DMS114 treated with DMSO at 0.1 percent for 48 hours (cell line): ENCODE results near the gene GRM3.
A peak's percentile ranks its signal among the peaks of the same experiment; 100 is the strongest.

ENCODE experiments used
- DNase-seq: peaks from one replicate; lab custom pipeline; 2025; ENCODE audit not compliant: unreplicated experiment; lab: John Stamatoyannopoulos, UW

GRM3 gene

GRCh38 chr7:86898171-86898570 lies 254.5 kb downstream of the GRM3 start:
- DNase-seq: no peak

- no peak for DNase-seq
Measured at GRCh38 chr7:86900886-86901285, 257.2 kb downstream of the GRM3 start.

- peak; percentile 27 for DNase-seq
Measured at GRCh38 chr7:86904949-86905834, 261.5 kb downstream of the GRM3 start.

- DNase-seq: no peak
Measured at GRCh38 chr7:86908948-86909347, 265.2 kb downstream of the GRM3 start.

- no peak for DNase-seq
Measured at GRCh38 chr7:86911659-86912058, 267.9 kb downstream of the GRM3 start.

- no peak for DNase-seq
Measured at GRCh38 chr7:86913709-86914108, 270.0 kb downstream of the GRM3 start.
